Stimulated activated CD8-positive, alpha-beta memory T cell treated with anti-CD3 and anti-CD28 coated beads, Interleukin-12 subunit alpha, Interleukin-12 subunit beta, amount 100 ng/mL, for 1 hour (primary cell): Measurements from ENCODE around the gene SIRT2.
A peak's percentile ranks its signal among the peaks of the same experiment; 100 is the strongest.
"Not testable (repeated sequence)": the region's sequence is repeated elsewhere in the genome, so short reads cannot be mapped to it uniquely, and the experiment has no call there.

Experiments
- DNase-seq: peaks from one replicate; pipeline ENCODE4 v3.0.0-alpha.2; 2020; ENCODE audit warnings: low read depth

Gene SIRT2

GRCh38 chr19:38868551-38868950 lies 30.9 kb downstream of the SIRT2 start:
- no peak for DNase-seq

- DNase-seq = no peak
These were observed 32.1 kb downstream of the SIRT2 start for GRCh38 chr19:38867171-38867780.

- no peak for DNase-seq
These were observed 36.9 kb downstream of the SIRT2 start for GRCh38 chr19:38862321-38863059.

- DNase-seq = no peak
These were observed 38.0 kb downstream of the SIRT2 start for GRCh38 chr19:38861368-38861767.

- DNase-seq = not testable (repeated sequence)
These were observed 39.7 kb downstream of the SIRT2 start for GRCh38 chr19:38859631-38860204.

GRCh38 chr19:38856813-38857212 lies 42.6 kb downstream of the SIRT2 start:
- no peak for DNase-seq

- DNase-seq = not testable (repeated sequence)
These were observed 43.7 kb downstream of the SIRT2 start for GRCh38 chr19:38855751-38856150.

GRCh38 chr19:38854961-38855360 lies 44.5 kb downstream of the SIRT2 start:
- DNase-seq = not testable (repeated sequence)

- DNase-seq = no peak
These were observed 46.2 kb downstream of the SIRT2 start for GRCh38 chr19:38853214-38853613.

GRCh38 chr19:38852231-38853044 lies 47.0 kb downstream of the SIRT2 start:
- DNase-seq = peak; percentile 44

- peak; percentile 81 for DNase-seq
These were observed 47.7 kb downstream of the SIRT2 start for GRCh38 chr19:38851622-38852230.

- DNase-seq = no peak
These were observed 48.3 kb downstream of the SIRT2 start for GRCh38 chr19:38850976-38851621.

- peak; percentile 98 for DNase-seq
These were observed 48.9 kb downstream of the SIRT2 start for GRCh38 chr19:38850436-38850975.

- peak; percentile 98 for DNase-seq
These were observed 49.5 kb downstream of the SIRT2 start, which contains the start of gene HNRNPL for GRCh38 chr19:38849860-38850435. Gene HNRNPL, minus strand, starts transcription at chr19:38849986. Its CDS starts 20 bp downstream, at chr19:38849966.

GRCh38 chr19:38849147-38849859 lies 50.1 kb downstream of the SIRT2 start:
- peak; percentile 97 for DNase-seq

GRCh38 chr19:38848299-38849146 lies 50.9 kb downstream of the SIRT2 start:
- no peak for DNase-seq

GRCh38 chr19:38846097-38846496 lies 53.3 kb downstream of the SIRT2 start:
- no peak for DNase-seq

GRCh38 chr19:38845374-38846024 lies 53.9 kb downstream of the SIRT2 start:
- no peak for DNase-seq
